ENCODE measurements around the gene RALBP1. TPM values are rescaled to one million over a fixed set of nuclear protein-coding genes. Genes with fewer than 3 reads are reported as not detected.
A peak's percentile ranks its signal among the peaks of the same experiment; 100 is the strongest.

Gene RALBP1
- total and polyA plus RNA-seq, 9 of the 15 experiments (the other 6 are each of a cell fraction or from before 2014, with no cell fraction given): 10.9 to 70.0 (median 61.3) TPM

DNA sequence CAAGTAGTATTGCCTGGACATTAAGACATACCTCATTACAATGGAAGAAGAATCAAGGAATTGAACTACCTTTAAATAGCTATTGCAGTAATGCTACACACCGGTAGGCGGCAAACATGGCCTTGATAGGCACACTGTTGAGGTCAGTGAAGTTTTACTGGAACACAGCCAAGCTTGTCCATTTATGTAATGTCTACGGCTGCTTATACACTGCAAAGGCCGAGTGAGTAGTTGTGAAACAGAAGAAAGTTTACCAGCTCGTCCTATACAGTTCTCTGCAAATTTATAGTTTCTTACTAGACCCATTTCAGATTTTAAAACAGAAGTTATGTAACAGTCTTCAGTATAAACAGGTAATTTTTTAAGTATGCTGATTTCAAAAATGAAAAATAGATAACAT lies 100.2 kb downstream of the RALBP1 start (continued):
- TF ChIP-seq, protein P1, sequence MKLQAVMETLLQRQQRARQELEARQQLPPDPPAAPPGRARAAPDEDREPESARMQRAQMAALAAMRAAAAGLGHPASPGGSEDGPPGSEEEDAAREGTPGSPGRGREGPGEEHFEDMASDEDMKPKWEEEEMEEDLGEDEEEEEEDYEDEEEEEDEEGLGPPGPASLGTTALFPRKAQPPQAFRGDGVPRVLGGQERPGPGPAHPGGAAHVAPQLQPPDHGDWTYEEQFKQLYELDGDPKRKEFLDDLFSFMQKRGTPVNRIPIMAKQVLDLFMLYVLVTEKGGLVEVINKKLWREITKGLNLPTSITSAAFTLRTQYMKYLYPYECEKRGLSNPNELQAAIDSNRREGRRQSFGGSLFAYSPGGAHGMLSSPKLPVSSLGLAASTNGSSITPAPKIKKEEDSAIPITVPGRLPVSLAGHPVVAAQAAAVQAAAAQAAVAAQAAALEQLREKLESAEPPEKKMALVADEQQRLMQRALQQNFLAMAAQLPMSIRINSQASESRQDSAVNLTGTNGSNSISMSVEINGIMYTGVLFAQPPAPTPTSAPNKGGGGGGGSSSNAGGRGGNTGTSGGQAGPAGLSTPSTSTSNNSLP (IDR thresholded peaks at IDR 0.05; ENCODE audit: borderline replicate concordance, low read depth, low read length): peak; percentile 81; the same call in 1 of the 2 replicates
- no peak for TF ChIP-seq RBM17 (IDR thresholded peaks at IDR 0.05; ENCODE audit: borderline replicate concordance, low read depth, low read length)
- no peak for TF ChIP-seq ZNF507 (tag; conservative IDR thresholded peaks at IDR 0.05)
- TF ChIP-seq ZFP1 (CRISPR knock-in tag; IDR thresholded peaks at IDR 0.05): no peak
- no peak for TF ChIP-seq CHD1 (IDR thresholded peaks at IDR 0.05; ENCODE audit: low read length)
- TF ChIP-seq ELF4 (CRISPR knock-in tag; IDR thresholded peaks at IDR 0.05): no peak
- TF ChIP-seq ELF2 (CRISPR knock-in tag; IDR thresholded peaks at IDR 0.05): no peak
- 0 out of 2 replicates have a peak, but pooled peaks have one; percentile 15 for TF ChIP-seq ZNF384 (IDR thresholded peaks at IDR 0.05; ENCODE audit: low read depth, low read length)
- TF ChIP-seq NR2C1 (IDR thresholded peaks at IDR 0.05): no peak
- peak; percentile 13; the same call in 1 of the 2 replicates for TF ChIP-seq NR2C1 (tag; IDR thresholded peaks at IDR 0.05)
- TF ChIP-seq ZNF584 (CRISPR knock-in tag; IDR thresholded peaks at IDR 0.05; ENCODE audit: low read depth): no peak
- TF ChIP-seq ZNF561 (CRISPR knock-in tag; conservative IDR thresholded peaks at IDR 0.05): no peak
- TF ChIP-seq, protein P2, sequence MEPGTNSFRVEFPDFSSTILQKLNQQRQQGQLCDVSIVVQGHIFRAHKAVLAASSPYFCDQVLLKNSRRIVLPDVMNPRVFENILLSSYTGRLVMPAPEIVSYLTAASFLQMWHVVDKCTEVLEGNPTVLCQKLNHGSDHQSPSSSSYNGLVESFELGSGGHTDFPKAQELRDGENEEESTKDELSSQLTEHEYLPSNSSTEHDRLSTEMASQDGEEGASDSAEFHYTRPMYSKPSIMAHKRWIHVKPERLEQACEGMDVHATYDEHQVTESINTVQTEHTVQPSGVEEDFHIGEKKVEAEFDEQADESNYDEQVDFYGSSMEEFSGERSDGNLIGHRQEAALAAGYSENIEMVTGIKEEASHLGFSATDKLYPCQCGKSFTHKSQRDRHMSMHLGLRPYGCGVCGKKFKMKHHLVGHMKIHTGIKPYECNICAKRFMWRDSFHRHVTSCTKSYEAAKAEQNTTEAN (CRISPR knock-in tag; IDR thresholded peaks at IDR 0.05): no peak
- TF ChIP-seq, protein P3, sequence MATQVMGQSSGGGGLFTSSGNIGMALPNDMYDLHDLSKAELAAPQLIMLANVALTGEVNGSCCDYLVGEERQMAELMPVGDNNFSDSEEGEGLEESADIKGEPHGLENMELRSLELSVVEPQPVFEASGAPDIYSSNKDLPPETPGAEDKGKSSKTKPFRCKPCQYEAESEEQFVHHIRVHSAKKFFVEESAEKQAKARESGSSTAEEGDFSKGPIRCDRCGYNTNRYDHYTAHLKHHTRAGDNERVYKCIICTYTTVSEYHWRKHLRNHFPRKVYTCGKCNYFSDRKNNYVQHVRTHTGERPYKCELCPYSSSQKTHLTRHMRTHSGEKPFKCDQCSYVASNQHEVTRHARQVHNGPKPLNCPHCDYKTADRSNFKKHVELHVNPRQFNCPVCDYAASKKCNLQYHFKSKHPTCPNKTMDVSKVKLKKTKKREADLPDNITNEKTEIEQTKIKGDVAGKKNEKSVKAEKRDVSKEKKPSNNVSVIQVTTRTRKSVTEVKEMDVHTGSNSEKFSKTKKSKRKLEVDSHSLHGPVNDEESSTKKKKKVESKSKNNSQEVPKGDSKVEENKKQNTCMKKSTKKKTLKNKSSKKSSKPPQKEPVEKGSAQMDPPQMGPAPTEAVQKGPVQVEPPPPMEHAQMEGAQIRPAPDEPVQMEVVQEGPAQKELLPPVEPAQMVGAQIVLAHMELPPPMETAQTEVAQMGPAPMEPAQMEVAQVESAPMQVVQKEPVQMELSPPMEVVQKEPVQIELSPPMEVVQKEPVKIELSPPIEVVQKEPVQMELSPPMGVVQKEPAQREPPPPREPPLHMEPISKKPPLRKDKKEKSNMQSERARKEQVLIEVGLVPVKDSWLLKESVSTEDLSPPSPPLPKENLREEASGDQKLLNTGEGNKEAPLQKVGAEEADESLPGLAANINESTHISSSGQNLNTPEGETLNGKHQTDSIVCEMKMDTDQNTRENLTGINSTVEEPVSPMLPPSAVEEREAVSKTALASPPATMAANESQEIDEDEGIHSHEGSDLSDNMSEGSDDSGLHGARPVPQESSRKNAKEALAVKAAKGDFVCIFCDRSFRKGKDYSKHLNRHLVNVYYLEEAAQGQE (IDR thresholded peaks at IDR 0.05; ENCODE audit: borderline replicate concordance): peak; percentile 93
- TF ChIP-seq, protein P3 (CRISPR knock-in tag; IDR thresholded peaks at IDR 0.05; ENCODE audit: low read depth): no peak

Measured in K562 (cell line).